NCI-H82 (cell line): Measurements from ENCODE around the gene NUDT21.
"Not testable (repeated sequence)": the region's sequence is repeated elsewhere in the genome, so short reads cannot be mapped to it uniquely, and the experiment has no call there.

ENCODE experiments used
- DNase-seq: peaks from one replicate; lab custom pipeline; 2025; lab: John Stamatoyannopoulos, UW

The NUDT21 gene

DNA sequence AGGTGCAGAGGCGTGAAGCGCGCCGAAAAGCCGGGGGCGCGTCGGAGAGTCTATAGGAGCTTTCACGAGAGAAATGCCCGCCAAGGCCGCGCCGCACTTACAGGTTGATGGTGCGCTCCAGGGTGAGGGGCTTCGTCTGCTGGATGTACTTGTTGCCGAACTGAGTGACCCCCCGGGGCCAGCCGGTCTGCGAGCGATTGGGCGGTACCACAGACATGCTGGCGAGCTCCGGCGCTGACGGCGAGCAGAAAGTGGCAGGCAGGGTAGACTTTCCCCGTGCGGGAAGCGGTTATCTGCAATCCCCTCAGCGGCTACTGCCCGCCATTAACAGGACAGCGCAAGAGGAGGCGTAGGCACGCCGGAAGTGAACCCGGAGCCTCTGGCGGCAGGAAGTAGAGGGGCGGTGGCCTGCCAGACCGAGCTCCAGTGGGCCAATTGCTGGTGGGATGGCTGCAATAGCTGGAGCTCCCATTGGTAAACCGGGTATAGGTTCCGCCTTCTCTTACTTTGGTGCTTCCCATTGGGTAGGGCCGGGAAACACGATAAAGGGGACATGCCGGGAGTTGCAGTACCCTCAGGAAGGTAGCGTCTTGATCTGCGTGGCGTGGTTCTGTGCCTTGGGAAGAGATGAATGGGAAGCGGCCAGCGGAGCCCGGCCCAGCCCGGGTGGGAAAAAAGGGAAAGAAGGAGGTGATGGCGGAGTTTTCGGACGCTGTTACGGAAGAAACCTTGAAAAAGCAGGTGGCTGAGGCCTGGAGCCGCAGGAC is at the start of gene NUDT21, which contains the start of gene OGFOD1:
NUDT21 (minus strand) TSS at position 347 of the 767 bp plus-strand sequence; CDS start at position 217, 130 bp downstream.
OGFOD1 (plus strand) TSS at position 569 of the 767 bp plus-strand sequence; CDS start at position 628, 59 bp downstream.
- peak; percentile 98 for DNase-seq

GRCh38 chr16:56493815-56494214 is 42.7 kb upstream of the NUDT21 start:
- no peak for DNase-seq

GRCh38 chr16:56493126-56493525 is 42.0 kb upstream of the NUDT21 start:
- no peak for DNase-seq

GRCh38 chr16:56491657-56492261 is 40.6 kb upstream of the NUDT21 start:
- no peak for DNase-seq

DNA sequence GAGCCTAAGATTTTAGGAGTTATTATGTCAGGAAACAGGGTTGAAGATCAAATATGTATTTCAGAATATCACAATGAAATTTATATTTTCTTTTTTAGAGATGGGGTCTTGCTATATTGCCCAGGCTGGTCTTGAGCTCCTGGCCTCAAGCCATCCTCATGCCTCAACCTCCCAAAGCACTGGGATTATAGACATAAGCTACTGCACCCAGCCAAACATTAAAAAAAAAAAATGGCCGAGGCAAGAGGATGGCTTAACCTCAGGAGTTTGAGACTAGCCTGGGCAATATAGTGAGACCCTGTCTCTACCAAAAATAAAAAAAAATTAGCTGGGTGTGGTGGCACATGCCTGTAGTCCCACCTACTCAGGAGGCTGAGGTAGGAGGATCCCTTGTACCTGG is 37.7 kb upstream of the NUDT21 start:
- not testable (repeated sequence) for DNase-seq

DNA sequence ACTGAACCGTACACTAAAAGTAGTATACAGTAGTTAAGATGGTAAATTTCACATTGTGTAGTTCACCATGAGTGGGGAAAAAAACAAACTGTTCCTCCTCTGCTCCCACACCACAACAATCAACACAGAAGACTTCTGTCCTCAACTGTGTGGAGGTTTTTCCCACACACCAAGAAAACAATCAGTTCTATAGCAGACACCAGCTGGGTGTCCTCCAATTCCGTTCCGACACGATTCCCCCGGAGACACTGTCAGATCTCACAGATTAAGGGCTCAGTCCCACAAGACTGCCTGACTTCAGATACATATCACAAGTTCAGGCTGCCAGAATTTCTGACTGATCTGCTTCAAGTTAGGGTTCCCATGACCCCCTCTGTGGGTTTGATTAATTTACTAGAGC is 36.9 kb upstream of the NUDT21 start:
- DNase-seq = peak; percentile 48

DNA sequence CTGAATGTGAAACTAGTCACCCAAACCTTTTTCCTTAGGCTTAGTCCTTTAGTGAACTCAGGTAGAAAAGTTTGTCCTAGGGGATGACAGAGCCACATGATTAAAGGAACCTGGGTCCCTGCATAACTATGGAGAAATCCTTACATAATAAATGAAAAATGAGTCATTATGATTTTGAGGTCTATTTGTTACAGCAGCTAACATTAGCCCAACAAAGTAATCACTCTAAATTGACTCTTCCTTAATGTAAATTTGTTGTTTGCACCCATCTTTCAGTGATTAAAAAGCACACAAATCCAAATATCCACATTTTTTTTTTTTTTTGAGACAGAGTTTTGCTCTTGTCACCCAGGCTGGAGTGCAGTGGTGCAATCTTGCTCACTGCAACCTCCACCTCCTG is 32.3 kb upstream of the NUDT21 start:
- no peak for DNase-seq

GRCh38 chr16:56482683-56483236 is 31.6 kb upstream of the NUDT21 start:
- DNase-seq = no peak

GRCh38 chr16:56481468-56482122 is 30.5 kb upstream of the NUDT21 start:
- peak; percentile 69 for DNase-seq

DNA sequence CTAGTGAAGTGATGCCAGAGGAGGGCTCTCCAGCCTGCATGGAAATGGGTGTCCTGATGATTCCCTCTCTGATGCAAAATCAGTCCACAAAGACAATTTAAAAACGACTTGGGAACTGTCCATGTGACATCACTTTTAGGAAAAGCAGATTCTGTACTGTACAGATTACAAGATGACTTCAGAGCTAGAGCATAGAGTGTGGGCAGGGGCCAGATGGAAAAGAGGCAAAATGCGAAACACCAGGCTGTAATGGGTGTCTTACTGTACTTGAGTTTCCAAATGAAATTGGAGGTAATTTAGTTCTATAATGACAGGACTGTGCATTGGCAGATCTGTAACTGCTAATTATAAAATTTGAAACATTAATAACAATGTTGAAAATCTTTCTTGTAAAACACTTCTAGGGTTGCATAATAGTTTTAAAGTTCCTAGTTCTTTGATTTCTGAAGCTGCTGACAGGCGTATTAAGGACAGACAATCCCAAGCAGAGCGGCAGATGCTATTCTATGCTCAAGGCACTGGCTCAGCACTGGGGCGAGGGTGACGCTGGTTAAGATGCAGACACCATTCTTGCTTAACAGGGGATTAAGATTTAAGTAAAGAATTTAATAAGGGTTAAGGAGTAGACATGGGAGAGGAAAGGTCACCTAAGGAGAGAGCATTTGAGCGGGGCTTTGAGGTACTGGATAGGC is 29.8 kb upstream of the NUDT21 start:
- DNase-seq = peak; percentile 95

DNA sequence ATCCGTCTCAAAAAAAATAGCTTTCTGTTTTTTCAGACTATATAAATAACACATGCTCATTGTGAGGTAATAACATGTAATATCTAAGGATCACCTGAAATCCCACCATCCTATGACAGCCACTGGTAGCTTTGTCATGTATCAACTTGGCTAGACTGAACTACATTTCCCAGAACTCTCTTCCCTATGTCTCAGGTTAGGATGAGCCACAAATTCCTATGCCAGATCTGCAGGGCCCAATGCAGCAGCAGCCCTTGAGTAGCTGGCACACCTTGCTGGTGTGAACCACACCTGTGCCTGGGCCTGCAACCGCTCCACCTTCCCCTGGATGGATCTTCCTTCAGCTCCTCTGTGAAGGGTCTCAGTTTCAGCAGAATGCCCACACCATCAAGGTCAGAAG is 28.3 kb upstream of the NUDT21 start:
- peak; percentile 18 for DNase-seq

- no peak for DNase-seq
Observed at GRCh38 chr16:56478281-56479049, 27.3 kb upstream of the NUDT21 start.

DNA sequence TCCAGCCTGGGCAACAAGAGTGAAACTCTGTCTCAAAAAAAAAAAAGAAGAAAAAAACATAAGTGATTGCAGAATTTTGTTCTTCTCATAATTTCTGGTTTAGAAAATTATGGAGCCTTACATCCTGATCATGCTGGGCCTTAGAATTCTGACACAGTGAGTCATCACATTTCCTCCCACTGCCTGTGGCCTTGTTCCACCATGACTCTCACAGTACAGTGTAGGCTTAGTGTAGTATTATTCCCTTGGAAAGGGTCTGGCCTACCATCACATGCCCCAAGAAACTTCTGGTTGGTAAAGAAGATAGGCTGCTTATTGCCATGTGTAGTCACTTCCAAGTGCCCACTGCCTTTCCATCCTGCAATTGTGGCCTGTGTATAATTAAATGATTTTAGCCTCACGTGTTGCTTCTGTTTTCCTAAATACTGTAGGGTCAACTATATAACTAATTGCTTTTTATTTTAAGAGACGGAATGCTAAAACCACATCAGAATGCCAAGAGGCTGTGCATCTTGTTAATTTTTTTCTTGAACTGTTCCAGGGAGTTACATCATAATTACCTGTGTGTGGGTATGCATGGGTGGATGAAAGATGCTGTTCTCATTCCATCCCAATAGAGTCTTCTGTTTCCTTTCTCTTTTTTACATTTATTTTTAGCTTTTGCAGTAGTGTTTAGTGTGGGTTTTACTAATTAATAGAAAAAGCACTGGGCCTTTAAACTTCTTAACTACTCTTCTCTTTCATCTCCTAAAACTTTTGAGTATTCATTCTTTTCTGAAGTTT is 26.2 kb upstream of the NUDT21 start:
- no peak for DNase-seq

DNA sequence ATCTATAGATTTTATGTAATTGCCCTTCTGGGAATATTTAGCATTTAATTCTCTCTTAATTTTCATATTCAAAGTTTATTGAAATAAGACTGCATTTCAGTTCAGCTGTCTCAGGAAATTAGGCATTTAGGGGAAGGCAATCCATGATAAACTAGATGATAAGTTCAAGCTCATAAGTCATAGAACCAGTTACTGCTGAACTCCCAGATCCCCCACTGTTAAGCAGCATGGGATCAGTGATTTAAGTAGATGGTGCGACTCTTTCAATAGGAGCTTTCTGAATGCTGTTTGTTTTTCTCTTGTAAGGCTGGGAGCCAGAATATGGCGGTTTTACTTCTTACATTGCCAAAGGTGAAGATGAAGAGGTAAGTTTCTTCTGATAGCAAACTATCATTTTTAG is 24.1 kb upstream of the NUDT21 start:
- peak; percentile 32 for DNase-seq

GRCh38 chr16:56470666-56471065 is 19.5 kb upstream of the NUDT21 start:
- DNase-seq = no peak

DNA sequence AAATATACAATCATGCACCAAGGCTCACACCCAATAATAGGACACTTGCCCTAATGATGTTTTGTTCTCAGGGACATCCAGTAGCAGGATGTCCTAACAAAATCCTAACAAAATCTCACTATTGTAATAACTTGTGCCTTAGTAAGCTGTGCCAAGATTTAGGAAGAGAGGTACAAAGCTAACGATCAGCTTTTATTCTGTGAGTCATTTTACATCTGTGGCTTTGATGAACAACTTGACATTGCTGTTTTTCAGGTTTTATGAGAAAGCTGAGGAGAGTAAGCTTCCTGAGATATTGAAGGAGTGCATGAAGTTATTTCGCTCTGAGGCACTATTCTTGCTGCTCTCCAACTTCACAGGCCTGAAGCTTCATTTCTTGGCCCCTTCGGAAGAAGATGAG is 19.1 kb upstream of the NUDT21 start:
- no peak for DNase-seq

DNA sequence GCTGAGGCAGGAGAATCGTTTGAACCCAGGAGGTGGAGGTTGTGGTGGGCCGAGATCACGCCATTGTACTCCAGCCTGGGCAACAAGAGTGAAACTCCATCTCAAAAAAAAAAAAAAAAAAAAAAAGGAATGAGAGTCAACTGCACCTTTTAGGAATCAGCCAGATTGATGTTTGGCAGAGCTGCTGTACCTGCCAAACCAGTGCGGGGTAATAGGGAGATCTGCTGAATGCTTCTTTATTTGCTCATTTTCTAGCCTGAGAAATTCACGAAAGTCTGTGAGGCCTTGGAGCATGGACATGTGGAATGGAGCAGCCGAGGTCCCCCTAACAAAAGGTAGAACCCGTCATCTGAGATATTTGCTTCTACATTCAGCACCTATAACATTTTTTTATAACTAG is 18.6 kb upstream of the NUDT21 start:
- no peak for DNase-seq

- DNase-seq = no peak
Observed at GRCh38 chr16:56468800-56469199, 17.7 kb upstream of the NUDT21 start.

GRCh38 chr16:56466344-56466743 is 15.2 kb upstream of the NUDT21 start:
- no peak for DNase-seq

DNA sequence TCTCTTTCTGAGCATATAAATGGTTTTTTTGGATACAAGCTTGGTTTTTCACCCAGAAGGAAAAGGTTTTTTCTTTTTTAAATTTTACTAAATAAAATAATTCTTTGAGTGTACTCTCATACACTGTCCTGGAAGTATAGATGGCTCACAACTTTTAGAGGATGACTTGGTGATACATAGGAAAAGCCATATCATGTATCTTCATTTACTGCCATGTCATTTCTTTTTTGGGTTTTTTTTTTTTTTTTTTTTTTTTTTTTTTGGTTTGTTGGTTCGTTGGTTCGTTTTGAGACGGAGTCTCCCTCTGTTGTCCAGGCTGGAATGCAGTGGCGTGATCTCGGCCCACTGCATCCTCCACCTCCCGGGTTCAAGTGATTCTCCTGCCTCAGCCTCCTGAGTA is 12.0 kb upstream of the NUDT21 start:
- no peak for DNase-seq
